Astrocyte of the cerebellum (primary cell): ENCODE results near the gene RAB40B.

Source experiments
- DNase-seq: peaks from one replicate; pipeline ENCODE4 v3.0.0-alpha.2; 2011; ENCODE audit warnings: low read depth
- H3K4me3 ChIP-seq: 2 replicates; pipeline ENCODE4 v1.5.1; 2011; ENCODE audit warnings: mild to moderate bottlenecking, low read depth, low read length, moderate library complexity
- CTCF ChIP-seq: IDR thresholded peaks from 2 replicates; pipeline ENCODE4 v1.5.1; 2012; ENCODE audit warnings: low read length, low read depth, moderate library complexity, mild to moderate bottlenecking; ENCODE audit errors: missing control alignments
- in situ Hi-C: cut with HindIII; loops from 2 replicates; pipeline ENCODE4 v1.10.0; 2017; ENCODE audit warnings: low sequenced_read_pairs

The RAB40B gene

GRCh38 chr17:82666931-82667667 lies 31.4 kb downstream of the RAB40B start:
- H3K4me3 ChIP-seq = no peak overlapping the region
- TF ChIP-seq CTCF = no peak
- in situ Hi-C loops = no loop called here
- DNase-seq = no peak

GRCh38 chr17:82665891-82666290 lies 32.6 kb downstream of the RAB40B start:
- no peak overlapping the region for H3K4me3 ChIP-seq
- in situ Hi-C loops = no loop called here
- TF ChIP-seq CTCF = no peak
- DNase-seq = no peak

- no peak for DNase-seq
- TF ChIP-seq CTCF = no peak
- H3K4me3 ChIP-seq = no peak overlapping the region
- in situ Hi-C loops = no loop called here
Observed at GRCh38 chr17:82665217-82665616, 33.3 kb downstream of the RAB40B start.

GRCh38 chr17:82664701-82665182 lies 33.8 kb downstream of the RAB40B start:
- TF ChIP-seq CTCF = no peak
- no peak for DNase-seq
- in situ Hi-C loops = no loop called here
- no peak overlapping the region for H3K4me3 ChIP-seq

- H3K4me3 ChIP-seq = no peak overlapping the region
- TF ChIP-seq CTCF = no peak
- no peak for DNase-seq
- in situ Hi-C loops = no loop called here
Observed at GRCh38 chr17:82664276-82664575, 34.3 kb downstream of the RAB40B start.

- in situ Hi-C loops = no loop called here
- DNase-seq = no peak
- TF ChIP-seq CTCF = no peak
- H3K4me3 ChIP-seq = no peak overlapping the region
Observed at GRCh38 chr17:82663381-82664275, 34.9 kb downstream of the RAB40B start.
